Measurements from ENCODE around the gene CHST9.
"Not testable (repeated sequence)": the region's sequence is repeated elsewhere in the genome, so short reads cannot be mapped to it uniquely, and the experiment has no call there.

Gene CHST9

DNA sequence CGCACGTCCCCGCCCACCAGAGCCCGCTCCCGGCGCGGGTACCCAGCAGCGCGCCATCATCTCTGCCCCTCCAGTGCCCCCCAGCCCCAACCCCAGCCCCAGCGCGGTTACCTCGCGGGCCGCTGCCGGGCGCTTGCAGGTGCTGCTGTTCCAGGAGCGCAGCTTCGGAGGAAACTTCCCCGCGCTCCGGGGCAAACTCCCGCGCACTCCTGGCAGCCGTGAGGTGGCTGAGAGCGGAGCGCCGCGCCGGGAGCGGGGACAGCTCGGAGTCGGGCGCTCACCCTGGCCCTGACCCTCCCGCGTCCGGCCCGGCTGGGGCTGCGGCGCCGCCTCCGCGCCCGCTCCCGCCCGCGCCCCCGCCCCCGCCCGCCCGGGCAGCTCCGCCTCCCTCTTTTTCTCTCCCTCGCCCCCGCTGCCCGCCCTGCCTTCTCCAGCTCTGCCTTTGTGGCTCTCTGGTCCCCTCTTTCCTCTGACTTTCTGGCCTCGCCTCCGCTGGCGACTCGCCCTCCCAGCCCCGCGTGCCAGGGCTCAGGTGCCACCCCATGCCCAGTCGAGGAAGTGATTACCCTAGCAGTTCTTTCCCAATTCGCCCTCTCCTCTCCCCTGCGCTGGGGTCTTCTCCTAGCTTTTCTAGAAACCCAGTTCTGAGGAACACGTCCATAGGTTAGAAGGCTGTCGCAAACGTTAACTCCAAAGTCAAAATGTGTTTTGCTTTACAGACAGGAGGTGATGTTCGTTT, at the start of gene CHST9:
Gene CHST9 (minus strand): TSS at position 284 of the 739 bp plus-strand sequence. CDS start 42,499 bp downstream, outside the sequence.
- FAIRE-seq (no peak), DNase-seq (ENCODE audit: insufficient read length, low spot score) (peak; percentile 25)
- TF ChIP-seq, protein P1, sequence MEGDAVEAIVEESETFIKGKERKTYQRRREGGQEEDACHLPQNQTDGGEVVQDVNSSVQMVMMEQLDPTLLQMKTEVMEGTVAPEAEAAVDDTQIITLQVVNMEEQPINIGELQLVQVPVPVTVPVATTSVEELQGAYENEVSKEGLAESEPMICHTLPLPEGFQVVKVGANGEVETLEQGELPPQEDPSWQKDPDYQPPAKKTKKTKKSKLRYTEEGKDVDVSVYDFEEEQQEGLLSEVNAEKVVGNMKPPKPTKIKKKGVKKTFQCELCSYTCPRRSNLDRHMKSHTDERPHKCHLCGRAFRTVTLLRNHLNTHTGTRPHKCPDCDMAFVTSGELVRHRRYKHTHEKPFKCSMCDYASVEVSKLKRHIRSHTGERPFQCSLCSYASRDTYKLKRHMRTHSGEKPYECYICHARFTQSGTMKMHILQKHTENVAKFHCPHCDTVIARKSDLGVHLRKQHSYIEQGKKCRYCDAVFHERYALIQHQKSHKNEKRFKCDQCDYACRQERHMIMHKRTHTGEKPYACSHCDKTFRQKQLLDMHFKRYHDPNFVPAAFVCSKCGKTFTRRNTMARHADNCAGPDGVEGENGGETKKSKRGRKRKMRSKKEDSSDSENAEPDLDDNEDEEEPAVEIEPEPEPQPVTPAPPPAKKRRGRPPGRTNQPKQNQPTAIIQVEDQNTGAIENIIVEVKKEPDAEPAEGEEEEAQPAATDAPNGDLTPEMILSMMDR (IDR thresholded peaks at IDR 0.05; ENCODE audit: insufficient read depth, missing control alignments), result no peak

- FAIRE-seq, result not testable (repeated sequence)
These were observed 47.2 kb upstream of the CHST9 start for GRCh38 chr18:27232355-27232754.

GRCh38 chr18:27231671-27232070, 46.6 kb upstream of the CHST9 start:
- not testable (repeated sequence) for DNase-seq (ENCODE audit: insufficient read length, low spot score); FAIRE-seq

More at GRCh38 chr18:27232355-27232754, 47.2 kb upstream of the CHST9 start:
- not testable (repeated sequence) for DNase-seq (ENCODE audit: insufficient read length, low spot score)

GRCh38 chr18:27231221-27231620, 46.1 kb upstream of the CHST9 start:
- not testable (repeated sequence) for FAIRE-seq; DNase-seq (ENCODE audit: insufficient read length, low spot score)

GRCh38 chr18:27227721-27228120, 42.6 kb upstream of the CHST9 start:
- TF ChIP-seq, protein P1 (IDR thresholded peaks at IDR 0.05; ENCODE audit: insufficient read depth, missing control alignments), result no peak
- no peak for FAIRE-seq
- DNase-seq (ENCODE audit: insufficient read length, low spot score), result no peak

DNA sequence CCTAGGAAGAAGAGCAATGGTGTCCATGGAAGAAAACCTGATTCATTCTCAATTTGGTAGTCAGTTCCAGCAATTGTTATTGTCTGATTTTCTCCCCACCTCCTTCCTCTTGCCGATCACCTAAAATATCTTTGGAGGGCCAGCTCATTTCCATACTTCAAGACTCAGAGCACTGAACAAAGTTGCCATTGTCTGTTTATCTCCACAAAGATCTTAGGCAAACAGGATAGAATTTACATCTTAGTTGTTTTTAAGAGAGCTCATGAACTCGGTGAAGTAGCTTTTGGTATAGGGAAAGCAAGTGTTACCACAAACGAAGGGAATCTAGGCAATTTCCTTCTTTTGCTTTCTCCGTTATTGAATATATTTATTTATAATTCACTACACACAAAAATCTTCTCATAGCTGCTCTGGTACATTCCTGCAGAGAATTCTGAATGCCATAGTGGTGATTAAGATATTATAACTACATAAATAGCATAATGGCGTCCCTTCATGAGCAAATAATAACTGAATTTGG, 41.5 kb upstream of the CHST9 start:
- DNase-seq (ENCODE audit: insufficient read length, low spot score) (no peak), FAIRE-seq (no peak)
- TF ChIP-seq, protein P1 (IDR thresholded peaks at IDR 0.05; ENCODE audit: insufficient read depth, missing control alignments), result no peak

GRCh38 chr18:27225947-27226481, 40.9 kb upstream of the CHST9 start:
- DNase-seq (ENCODE audit: insufficient read length, low spot score) (no peak), FAIRE-seq (no peak)
- TF ChIP-seq, protein P1 (IDR thresholded peaks at IDR 0.05; ENCODE audit: insufficient read depth, missing control alignments), result no peak

DNA sequence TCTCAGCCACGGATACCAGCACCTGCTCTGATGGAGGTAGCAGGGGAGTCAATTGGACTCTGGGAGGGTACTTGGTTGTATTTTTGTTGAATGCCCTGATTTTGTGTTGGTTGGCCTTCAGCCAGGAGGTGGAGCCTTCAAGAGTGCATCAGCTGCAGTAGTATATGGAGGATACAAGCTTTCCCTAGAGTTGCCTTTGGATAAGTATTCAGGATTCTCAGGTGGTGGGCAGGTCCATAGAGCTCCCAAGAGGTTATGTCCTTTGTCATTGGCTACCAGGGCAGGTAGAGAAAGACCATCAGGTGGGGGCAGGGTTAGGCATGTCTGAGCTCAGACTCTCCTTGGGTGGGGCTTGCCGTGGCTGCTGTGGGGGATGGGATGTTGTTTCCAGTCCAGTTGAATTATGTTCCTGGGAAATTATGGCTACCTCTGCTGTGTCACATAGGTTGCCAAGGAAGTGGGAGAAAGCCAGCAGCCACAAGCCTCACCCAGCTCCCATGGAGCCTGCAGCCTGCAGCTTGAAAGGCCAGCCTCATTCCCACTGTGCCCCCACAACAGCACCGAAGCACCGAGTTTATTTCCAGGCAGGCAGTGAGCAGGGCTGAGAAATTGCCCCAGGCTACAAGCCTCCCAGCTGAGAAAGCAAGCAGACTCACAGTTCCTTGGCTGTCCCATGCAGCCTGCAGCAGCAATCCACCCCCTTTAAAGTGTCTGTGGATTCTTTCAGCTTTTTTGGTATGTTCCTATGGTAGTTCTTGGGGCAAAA, 38.6 kb upstream of the CHST9 start:
- DNase-seq (ENCODE audit: insufficient read length, low spot score) (no peak), FAIRE-seq (no peak)
- TF ChIP-seq, protein P1 (IDR thresholded peaks at IDR 0.05; ENCODE audit: insufficient read depth, missing control alignments), result no peak

All from D721Med (cell line).